Measurements from ENCODE around the gene NTHL1.

The NTHL1 gene

DNA sequence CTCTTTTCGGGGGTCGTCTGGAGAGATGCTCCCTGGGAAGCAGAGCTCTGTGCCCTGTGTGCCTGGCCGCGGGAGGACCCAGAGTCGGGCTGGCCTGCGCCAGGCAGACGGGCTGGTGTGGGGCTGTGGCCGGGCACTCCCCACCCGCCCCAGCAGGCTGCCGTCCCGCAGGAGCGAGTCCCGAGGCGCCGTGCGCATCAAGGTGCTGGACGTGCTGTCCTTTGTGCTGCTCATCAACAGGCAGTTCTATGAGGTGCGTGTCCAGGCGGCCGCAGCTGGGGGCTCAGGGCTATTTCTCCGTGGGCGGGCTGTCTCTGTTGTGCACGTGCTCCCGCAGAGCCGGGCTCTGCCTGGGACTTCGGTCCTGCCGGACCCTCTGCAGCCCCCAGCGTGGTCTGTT is 15.2 kb upstream of the NTHL1 start:
- no peak for DNase-seq

DNA sequence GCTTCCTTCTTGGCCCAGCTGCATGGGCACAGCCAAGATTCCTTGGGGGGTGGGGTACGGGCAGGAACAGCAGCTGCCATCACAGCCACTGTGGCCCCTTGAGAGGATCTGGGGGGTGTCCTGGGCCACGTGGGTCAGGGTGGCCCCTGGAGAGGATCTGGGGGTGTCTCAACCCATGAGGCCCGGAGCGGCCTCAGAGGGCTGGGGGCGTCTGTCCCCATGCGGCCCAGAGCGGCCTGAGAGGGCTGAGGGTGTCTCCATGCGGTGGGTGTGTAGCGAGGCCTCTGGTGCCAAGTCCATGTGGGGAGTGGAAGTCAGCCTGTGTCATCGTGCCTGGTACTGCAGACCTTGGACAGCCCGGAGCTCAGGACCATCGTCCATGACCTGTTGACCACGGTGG is 13.9 kb upstream of the NTHL1 start:
- no peak for DNase-seq

DNA sequence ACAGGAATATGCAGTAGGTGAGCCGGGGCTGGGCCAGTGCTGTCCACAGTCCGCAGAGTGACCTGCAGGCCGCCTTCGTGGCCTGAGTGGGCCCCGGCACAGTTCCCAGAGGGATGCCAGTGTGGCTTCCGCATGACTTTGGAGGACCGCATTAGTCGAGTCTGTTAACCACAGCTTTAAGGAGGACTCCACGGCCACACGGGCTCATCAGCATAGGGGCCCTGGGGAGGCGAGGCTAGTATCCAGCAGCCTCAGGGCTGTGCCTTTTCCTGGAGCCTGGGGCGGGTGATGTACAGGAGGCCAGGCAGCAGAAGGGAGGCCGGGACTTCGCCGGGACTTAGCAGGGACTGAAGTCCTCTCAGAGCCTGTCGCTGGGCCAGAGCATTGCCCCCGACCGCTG is 13.4 kb upstream of the NTHL1 start:
- DNase-seq = no peak

DNA sequence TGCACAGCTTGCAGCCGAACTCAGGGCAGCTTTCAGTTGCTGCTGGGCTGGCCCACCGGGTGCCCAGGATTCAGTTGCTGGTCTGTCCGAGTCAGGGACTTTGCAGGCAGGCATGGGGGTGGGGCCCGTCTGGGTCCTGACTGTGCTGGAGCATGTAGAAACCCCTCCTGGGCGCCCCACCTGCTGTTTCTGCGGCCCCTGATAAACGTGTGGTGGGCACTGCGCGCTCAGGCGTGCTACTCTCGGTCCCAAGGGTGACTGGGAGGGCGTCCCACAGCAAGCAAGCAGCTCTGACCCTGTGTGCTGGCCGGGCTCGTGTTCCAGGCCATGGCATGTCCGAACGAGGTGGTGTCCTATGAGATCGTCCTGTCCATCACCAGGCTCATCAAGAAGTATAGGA is 12.7 kb upstream of the NTHL1 start:
- no peak for DNase-seq

DNA sequence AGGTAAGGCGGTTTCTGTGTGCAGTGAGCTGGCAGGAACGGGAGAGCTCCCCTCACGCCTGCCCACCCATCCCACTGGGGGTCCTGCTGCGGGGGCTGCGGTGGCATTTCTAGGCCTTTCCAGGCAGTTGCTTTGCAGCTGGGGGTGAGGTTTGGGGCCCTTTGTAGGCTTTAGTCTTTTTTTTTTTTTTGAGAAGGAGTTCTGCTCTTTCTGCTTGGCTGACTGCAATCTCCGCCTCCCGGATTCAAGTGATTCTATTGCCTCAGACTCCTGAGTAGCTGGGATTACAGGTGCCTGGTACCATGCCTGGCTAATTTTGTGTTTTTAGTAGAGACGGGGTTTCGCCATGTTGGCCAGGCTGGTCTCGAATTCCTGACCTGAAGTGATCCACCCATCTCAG is 11.2 kb upstream of the NTHL1 start:
- no peak for DNase-seq

DNA sequence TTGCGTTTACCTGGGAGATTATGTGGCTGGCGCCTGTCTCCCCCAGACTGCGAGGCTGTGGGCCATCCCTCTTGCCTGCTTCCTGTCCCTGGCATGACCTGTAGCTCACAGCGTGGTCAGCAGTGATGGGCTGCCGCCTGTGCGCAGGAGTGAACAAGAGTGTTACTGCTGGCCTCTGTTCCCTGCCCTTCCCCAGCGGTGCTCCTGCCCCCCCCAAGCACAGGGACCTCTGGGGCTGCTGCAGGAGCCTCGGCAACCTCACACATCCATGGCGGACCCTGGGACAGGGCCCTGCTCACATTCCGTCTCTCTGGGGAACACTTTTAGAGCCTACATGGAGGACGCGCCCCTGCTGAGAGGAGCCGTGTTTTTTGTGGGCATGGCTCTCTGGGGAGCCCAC is 10.8 kb upstream of the NTHL1 start:
- no peak for DNase-seq

DNA sequence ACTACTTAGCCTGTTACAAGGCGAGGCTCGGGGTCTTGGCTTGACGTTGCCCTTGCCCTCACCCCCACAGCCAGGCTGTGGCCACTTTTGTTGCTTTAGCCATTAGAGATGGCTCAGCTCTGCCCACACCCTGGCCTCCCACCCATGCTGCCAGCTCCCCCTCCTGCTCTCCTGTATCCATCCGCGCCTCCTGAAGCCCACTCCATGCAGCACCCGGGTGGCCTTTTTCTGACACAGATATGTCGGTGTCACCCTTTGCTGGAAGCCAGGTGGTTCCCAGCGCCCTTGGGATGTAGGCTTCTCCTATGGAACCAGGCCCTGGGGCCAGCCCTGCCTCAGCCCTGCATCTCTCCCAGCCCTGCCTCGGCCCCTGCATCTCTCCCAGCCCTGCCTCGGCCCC is 9.8 kb upstream of the NTHL1 start:
- no peak for DNase-seq

DNA sequence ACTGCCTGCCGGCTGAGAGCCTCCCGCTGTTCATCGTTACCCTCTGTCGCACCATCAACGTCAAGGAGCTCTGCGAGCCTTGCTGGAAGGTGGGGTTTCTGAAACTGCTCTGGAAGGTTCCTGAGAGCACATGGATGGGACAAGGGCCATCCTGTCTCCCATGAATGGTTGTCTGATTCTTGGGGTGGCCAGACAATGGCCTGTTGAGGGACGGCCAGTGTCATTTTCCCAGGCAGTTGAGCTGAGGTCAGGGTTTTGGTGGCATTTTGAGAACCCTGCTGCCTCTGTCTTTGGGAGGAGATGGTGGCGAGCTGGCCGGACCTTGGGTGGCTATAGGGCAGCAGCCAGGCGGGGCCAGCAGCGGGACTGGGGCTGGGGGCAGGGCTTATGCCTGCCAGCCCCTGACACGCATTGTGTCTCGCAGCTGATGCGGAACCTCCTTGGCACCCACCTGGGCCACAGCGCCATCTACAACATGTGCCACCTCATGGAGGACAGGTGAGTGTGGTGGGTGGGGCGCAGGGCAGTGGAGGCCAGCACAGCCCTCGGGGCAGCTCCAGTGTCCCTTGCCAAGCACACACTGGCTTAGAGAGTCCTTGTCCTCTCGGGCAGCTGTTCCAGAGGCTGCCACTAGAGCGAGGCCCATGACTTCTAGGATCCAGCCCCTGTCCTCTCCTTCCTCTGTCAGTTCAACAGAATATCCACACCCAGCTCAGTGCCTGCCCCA is 9.2 kb upstream of the NTHL1 start:
- DNase-seq = no peak

DNA sequence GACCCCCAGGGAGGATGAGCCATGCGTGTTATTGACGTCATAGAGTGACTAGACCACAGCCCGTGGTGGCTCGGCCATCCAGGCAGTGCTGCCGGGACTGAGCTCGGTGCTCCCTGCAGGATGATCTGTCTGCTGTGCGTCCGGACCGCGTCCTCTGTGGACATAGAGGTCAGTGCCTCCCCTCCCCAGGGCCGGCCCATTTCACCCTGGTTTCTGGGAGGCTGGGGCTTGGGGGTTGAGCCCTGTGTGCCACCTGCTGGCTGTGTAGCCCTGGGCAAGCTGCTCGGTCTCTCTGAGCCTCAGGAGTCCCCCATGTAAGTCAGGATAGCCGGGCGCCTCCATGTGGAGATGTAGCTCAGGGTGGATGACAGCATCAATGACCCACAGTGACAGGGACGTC is 8.4 kb upstream of the NTHL1 start:
- DNase-seq = no peak

DNA sequence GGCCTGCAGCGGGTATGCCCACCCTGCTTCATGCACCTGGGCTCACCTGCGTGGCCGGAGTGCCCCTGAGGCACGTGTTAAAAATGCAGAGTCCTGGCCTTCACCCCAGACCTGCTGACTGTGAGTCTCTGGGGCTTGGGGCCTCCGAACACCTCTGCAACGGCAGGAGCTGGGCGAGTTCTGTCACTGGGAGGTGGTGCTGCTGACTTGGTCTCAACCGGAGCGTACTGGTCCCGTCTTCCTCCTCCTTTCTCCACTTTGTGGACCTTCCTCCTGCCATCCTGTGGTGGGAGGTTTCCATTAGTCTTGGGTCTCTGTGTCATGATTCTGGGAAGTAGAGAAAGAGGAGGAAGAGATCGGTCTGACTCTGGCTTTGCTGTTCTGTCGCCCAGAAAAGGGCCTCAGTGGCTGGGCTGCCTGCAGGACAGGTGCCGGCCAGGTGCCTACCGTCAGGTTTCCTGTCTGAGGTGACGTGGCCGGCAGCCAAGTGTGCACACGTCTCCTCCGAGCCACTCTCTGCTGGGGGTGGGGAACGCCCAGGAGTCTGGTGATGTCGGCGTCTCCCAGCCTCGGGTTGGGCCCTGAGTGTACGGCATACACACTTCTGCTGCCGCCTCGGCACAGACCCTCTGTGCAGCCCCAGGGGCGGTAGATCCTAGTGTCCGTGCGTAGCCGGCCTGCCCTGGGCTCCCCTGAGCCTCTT is 7.1 kb upstream of the NTHL1 start:
- DNase-seq = peak; percentile 91 to 95

DNA sequence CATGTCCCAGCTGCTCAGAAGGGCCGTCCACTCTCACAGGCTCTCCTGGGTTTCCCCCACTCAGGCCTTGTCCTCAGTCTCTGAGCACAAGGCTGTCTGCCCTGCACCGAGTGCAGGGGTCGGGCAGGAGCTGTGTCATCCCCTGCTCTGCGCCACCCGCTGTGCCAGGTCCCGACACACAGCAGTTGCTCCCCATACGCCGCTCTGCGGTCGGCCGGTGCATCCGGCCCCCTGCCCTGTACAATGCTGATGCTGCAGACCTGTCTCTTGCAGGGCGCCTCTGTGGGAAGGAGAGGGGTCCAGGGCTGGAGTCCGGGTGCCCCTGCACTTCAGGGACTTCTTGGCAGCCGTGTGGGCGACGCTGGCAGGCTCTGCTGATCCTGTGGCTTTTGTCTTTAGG is 6.3 kb upstream of the NTHL1 start:
- DNase-seq = no peak

DNA sequence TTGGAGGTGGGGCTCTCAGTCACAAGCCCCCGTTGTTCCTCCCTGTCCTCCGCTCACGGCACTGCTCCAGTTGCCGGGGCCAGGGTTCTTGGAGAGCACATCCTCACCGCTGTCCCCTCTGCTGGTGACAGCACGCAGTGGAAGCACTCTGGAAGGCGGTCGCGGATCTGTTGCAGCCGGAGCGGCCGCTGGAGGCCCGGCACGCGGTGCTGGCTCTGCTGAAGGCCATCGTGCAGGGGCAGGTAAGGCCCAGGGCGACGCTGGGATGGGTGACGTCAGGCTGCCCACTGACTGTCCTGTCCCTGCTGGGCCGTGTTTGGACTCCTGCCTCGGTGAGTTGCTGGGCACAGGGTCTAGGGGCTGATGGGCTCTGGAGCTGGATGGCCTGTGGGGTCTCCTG is 5.6 kb upstream of the NTHL1 start:
- no peak for DNase-seq

DNA sequence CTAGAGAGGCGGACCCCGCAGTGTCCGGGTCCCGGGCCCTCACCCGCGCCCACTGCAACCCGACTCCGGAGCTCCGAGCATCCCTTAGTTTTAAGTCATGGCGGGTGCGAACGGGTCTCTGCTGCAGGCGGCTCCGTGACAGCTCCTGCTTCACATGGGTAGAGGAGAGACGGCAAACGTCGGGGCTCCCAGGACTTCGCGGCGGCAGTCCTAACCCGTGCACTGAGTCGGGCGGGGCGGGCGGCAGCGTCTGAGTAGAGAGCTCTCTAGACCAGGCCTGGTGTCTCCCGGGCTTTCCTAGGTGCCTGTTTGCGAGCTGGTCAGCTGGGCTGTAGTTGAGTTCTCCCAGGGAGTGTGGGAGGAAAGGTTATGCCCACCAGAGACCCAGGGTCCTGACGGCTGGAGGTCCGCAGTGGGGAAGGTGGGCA is 496 bp upstream of the NTHL1 start:
- no peak for DNase-seq

DNA sequence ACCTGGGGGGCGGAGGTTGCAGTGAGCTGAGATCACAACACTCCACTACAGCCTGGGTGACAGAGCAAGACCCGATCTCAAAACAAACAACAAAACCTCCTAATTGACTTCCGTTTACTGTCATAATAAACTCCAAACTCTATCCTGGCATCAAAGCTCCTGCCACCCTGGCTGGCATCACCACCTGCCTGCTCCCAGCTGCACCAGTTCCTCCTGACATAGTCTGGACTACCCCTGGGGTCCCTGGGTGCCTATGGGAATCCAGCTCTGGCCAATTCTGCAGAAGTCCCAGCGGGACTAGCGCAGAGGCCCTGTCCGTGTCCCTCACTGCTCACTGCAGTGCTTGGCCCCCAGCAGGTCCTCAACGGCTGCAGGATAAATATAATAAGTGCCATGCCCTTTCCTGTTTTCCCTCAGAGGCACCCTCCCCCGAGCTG is 723 bp downstream of the NTHL1 start:
- peak in 1 of 2 experiments; percentile 64 for DNase-seq

DNA sequence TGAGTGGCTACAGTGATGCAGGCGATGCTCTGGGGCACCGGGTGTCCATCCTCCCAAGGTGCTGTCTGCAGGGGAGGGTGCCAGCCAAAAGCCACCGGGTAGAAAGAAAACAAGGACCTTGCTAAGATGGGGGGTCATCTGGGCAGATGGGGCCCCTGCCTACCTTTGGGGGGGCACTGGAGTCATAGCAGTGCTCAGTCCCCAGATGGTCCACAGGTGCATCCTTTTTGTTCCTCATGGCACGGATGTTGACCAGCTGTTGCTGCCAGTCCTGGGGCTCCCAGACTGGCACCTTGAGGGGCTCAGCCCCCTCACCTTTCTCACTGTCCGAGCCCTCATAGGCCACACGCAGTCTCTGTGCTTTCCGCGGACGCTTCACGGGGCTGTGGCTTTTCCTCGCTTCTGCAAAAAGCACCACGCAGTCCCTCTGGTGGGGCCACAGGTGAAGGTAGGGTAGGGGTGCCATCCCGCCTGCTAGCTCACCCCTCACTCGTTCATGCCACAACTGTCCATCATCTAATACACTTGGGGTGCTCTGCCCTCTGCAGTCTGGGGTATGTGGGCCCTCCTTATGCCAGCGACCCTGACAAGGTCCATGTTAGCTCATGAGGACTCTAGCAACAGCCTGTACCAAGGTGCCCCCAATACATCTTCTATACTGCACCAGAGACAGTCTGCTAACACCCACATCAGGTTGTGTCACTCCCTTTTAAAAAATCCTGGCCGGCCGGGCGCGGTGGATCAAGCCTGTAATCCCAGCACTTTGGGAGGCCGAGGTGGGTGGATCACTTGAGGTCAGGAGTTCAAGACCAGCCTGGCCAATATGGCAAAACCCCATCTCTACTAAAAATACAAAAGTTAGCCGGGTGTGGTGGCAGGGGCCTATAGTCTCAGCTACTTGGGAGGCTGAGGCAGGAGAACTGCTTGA is 1.4 kb downstream of the NTHL1 start:
- no peak for DNase-seq

DNA sequence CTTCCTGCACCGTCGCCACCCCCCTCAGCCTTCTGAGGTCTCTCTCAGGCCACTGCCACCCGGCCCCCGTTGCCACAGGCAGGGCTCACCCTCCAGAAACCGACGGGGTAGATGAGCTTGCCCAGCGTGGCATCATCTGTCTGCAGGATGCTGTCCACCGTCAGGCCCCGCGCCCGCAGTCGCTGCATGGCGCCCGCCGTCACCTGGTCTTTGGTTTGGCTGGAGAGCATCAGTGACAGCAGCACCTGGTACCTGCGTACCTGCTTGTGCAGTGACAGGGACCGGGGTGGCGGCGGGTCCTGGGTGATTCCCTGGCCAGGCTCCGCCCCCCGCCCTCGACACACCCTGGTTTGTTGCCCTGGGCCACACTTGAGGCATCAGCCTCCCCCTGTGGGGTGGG is 3.1 kb downstream of the NTHL1 start:
- no peak for DNase-seq

DNA sequence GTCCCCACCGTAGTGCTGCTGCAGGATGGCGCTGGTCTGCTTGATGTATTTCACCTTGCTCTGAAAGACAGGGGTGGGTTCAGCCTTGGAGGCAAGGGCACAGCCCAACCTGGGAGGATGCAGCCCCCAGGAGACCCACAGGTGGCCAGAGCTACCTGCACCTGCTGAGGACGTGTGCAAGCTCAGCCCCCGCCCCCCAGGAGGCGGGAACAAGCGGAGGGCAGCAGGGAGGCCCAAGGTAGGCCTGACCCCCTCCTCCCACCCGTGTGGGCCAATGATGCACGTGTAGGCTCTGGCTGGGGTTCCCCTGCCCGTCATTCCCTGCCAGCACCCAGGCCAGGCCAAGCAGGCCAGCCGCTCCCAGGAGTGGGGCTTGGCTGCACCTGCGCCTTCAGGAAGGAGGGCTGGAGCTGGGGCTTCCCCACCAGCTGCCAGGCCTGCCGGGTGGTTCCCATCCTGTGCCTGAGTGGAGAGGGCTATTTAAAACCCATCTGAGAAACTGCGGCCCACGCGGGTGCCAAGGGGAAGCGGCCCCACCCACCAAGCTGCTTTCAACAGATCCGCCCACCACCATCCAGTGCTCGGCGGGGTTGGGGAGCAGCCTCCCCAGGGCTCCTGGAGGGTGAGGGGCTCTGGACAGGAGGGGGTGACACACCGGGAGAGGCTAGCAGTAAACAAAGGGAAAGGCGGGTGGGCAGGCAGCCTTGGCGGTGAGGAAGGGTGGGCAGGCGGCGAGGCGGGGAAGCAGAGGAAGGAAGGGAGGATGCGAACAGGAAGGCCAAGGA is 3.8 kb downstream of the NTHL1 start:
- DNase-seq = peak; percentile 34 to 58

DNA sequence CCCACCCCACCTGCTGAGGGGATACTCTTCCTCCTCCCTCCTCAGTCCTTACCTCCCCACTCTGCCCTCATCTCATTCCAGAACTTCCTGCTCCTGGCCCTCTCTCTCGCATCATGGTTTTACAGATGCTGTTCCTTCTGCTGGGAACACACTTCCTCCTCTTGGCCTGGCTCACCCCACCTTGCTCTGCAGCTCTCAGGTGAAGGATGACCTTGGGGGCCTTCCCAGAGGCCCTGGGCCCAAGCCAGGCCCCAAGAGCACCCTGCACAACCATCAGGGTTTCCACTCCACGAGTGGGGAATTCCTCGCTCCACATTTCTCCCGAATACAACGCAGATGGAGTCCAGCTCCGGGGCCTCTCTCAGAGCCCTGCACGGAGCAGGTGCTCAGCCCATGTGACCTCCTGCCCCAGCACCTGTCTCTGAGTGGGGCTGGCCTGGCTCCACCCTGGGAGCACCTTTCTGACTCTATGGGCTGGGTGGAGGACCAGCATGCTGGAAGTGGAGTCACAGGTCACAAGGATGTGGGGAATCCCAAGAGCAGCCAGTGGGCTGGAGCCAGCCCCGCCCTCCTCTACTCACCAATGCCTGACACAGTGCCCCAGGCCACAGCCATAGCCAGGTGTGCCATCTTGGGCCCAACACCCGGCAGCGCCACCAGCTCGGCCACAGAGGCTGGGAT is 4.5 kb downstream of the NTHL1 start:
- DNase-seq = no peak

DNA sequence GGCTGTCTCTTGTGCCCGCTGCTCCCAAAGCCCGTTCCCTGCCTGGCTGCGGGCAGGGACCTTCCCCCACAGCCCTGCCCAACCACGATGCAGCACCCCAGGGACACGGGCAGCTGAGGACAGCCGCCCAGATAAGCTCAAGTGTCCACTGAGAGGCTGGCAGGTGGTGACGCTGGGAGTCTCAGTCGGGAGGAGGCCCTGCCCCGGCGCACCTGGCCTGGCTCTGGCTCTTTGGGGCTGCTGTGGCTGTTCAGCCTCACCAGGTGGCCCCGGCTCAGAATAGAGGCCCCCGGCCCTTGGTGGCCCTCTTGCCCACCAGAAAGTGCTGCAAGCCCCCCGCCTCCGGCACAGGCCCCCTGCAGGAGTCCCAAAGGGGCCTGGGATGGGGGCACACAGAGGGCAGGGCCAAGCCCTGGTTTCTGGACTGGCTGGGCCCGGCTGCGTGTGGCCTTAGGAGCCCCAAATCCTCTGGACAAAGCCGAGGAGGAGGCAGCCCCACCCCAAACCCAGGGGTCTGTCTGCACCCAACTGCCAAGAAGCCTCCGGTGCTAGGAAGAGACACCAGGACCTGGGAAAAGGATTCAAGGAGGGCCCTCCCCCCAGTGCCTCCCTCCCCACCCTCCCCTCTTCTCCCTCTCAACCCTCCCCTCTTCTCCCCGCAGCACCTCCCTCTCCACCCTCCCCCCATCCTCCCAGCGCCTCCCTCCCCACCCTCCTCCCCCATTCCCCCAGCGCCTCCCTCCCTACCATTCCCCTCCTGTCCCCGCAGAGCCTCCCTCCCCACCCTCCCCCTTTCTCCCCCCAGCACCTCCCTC is 5.3 kb downstream of the NTHL1 start:
- peak; percentile 40 to 67 for DNase-seq

DNA sequence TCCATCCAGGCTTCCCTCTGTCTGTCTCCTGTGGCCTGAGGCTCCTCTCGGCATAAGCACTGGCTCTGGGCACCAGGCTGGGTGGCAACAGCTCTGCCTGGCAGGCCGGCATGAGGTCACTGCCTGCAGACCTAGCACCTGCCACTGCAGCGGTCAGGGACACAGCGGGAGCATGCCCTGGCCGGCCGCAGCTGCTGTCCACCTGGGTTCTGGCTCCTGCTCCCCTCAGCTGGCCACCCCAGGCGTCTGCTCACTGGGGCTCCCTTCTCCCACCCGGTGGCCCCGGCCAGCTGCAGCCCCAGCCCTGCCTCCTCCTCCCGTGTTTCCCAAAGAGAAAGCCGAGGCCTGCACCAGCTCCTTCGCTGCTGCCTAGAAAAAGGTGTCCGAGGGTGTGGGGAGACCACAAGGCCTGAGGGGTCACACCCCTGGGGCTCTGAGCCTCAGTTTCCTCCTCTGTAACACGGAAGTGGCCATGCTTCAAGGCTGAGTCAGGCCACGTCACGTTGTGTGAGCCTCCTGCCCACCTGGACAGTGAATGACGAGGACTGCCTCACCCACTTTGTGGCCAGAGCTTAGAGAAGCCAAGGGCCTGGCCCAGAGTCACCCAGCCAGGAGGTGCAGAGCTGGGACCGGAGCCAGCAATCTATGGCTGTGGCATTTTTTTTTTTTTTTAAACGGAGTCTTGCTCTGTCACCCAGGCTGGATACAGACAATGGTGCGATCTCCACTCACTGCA is 6.7 kb downstream of the NTHL1 start:
- no peak for DNase-seq
